Measurements from ENCODE around the gene GSTM1. TPM values are rescaled to one million over a fixed set of nuclear protein-coding genes. Genes with fewer than 3 reads are reported as not detected.
A peak's percentile ranks its signal among the peaks of the same experiment; 100 is the strongest.

GSTM1 gene
- total RNA-seq, 4 donors from 2014 or later: 18.1 TPM; not detected in 3

- 64 to 75% methylated on average over 2 of the region's 2 CpGs for WGBS, 2 donors (ENCODE audit: low coverage in 1 of 2)
- Histone ChIP-seq H3K4me3 (no peak overlapping the region), H3K4me1 (peaks cover 7 to 14% (median 10%) of the 10 kb centered on the region in 4 donors), H3K27me3 (no peaks in the 10 kb centered on the region), H3K9me3 (no peaks in the 10 kb centered on the region), H3K36me3 (no peaks in the 10 kb centered on the region), H3K27ac (no peak overlapping the region)
- TF ChIP-seq, protein P1, sequence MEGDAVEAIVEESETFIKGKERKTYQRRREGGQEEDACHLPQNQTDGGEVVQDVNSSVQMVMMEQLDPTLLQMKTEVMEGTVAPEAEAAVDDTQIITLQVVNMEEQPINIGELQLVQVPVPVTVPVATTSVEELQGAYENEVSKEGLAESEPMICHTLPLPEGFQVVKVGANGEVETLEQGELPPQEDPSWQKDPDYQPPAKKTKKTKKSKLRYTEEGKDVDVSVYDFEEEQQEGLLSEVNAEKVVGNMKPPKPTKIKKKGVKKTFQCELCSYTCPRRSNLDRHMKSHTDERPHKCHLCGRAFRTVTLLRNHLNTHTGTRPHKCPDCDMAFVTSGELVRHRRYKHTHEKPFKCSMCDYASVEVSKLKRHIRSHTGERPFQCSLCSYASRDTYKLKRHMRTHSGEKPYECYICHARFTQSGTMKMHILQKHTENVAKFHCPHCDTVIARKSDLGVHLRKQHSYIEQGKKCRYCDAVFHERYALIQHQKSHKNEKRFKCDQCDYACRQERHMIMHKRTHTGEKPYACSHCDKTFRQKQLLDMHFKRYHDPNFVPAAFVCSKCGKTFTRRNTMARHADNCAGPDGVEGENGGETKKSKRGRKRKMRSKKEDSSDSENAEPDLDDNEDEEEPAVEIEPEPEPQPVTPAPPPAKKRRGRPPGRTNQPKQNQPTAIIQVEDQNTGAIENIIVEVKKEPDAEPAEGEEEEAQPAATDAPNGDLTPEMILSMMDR (IDR thresholded peaks at IDR 0.05): no peak
- TF ChIP-seq EP300 (IDR thresholded peaks at IDR 0.05; ENCODE audit: low read depth): no peak
- in situ Hi-C loops (cut with MboI; ENCODE audit: low pct_ligation_motif_present in 1 of 4, low pct_unique_long_range_greater_than_20kb in 1 of 4, low sequenced_read_pairs in 3 of 4) (loop anchor here (5.0 to 25.0 kb wide), 5 partner anchors 109 to 334 kb away; partner anchors contain the start of genes AHCYL1 (in 3 of the 4) and EPS8L3 (in 1 of the 4)), intact Hi-C loops (cut with DNase I; ENCODE audit: low total_unique reads) (loop anchor here (10.0 kb wide), 1 partner anchor 331 kb away; the partner anchor contains the start of gene AHCYL1)
- no peak for DNase-seq
Measured at GRCh38 chr1:109653306-109653705, 34.3 kb upstream of the GSTM1 start.

DNA sequence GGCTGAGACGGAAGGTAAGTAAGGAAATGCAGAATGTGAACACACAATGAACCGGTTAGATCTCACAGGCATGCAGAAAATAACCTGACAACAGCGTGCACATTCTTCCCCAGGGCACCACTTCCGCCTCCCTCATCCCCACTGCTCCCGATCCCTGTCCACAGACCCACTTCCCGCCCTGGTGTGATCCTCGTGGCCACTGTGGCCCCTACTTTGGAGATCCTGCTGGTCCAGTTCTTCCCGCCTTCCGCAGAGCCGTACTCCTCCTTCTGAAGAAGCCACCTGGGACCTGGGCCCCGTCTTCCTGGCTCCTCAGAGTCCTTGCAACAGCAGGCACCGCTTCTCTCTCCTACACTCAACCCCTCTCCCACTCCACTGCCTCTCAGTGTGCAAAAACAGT is 33.1 kb upstream of the GSTM1 start:
- intact Hi-C loops (cut with DNase I; ENCODE audit: low total_unique reads) (loop anchor here (10.0 kb wide), 1 partner anchor 330 kb away; the partner anchor contains the start of gene AHCYL1), in situ Hi-C loops (cut with MboI; ENCODE audit: low pct_ligation_motif_present in 1 of 4, low pct_unique_long_range_greater_than_20kb in 1 of 4, low sequenced_read_pairs in 3 of 4) (loop anchor here (5.0 to 25.0 kb wide), 5 partner anchors 108 to 333 kb away; partner anchors contain the start of genes AHCYL1 (in 3 of the 4) and EPS8L3 (in 1 of the 4))
- 89 to 95% methylated on average over 7 to 12 of the region's 12 CpGs for WGBS, 2 donors (ENCODE audit: low coverage in 1 of 2)
- Histone ChIP-seq H3K4me3 (no peak overlapping the region), H3K9me3 (no peaks in the 10 kb centered on the region), H3K27ac (peak overlapping the region in 1 of 4 donors; percentile 85), H3K4me1 (peaks cover 7 to 14% (median 10%) of the 10 kb centered on the region in 4 donors), H3K36me3 (no peaks in the 10 kb centered on the region), H3K27me3 (no peaks in the 10 kb centered on the region)
- no peak for DNase-seq
- TF ChIP-seq, protein P1 (IDR thresholded peaks at IDR 0.05): no peak
- no peak for TF ChIP-seq POLR2AphosphoS5 (IDR thresholded peaks at IDR 0.05)
- no peak for TF ChIP-seq EP300 (IDR thresholded peaks at IDR 0.05; ENCODE audit: low read depth)
- TF ChIP-seq POLR2A (IDR thresholded peaks at IDR 0.05): no peak

GRCh38 chr1:109655615-109656519 is 31.8 kb upstream of the GSTM1 start, which contains the start of gene GSTM4:
TSS of gene GSTM4 (plus strand) at chr1:109656099. CDS start at chr1:109656390, 291 bp downstream.
- DNase-seq: peak; percentile 93
- in situ Hi-C loops (cut with MboI; ENCODE audit: low pct_ligation_motif_present in 1 of 4, low pct_unique_long_range_greater_than_20kb in 1 of 4, low sequenced_read_pairs in 3 of 4): loop anchor here in 3 of 4 donors (10.0 to 25.0 kb wide), 3 partner anchors 119 to 331 kb away; partner anchors contain the start of gene AHCYL1 (in 3 of the 3)

More at GRCh38 chr1:109655615-109656519, 31.8 kb upstream of the GSTM1 start, which contains the start of gene GSTM4:
- H3K4me1 ChIP-seq: peaks cover 7 to 14% (median 10%) of the 10 kb centered on the region in 4 donors
- intact Hi-C loops (cut with DNase I; ENCODE audit: low total_unique reads): loop anchor here (10.0 kb wide), 1 partner anchor 329 kb away; the partner anchor contains the start of gene AHCYL1
- WGBS, 2 donors (ENCODE audit: low coverage in 1 of 2): 2% methylated on average over 21 of the region's 54 CpGs; no CpG with 5 or more reads in 1 of the 2 donors
- no peaks in the 10 kb centered on the region for H3K36me3 ChIP-seq
- H3K27ac ChIP-seq: peak within 1 kb of the TSS; percentile 81 to 88 (median 86)
- H3K27me3 ChIP-seq: no peaks in the 10 kb centered on the region
- H3K4me3 ChIP-seq: peak within 1 kb of the TSS; percentile 12 to 68 (median 56)
- no peaks in the 10 kb centered on the region for H3K9me3 ChIP-seq
- TF ChIP-seq POLR2AphosphoS5 (IDR thresholded peaks at IDR 0.05): peak; percentile 46 to 88 (median 83)
- peak; percentile 87 for TF ChIP-seq POLR2A (IDR thresholded peaks at IDR 0.05)
- TF ChIP-seq, protein P1 (IDR thresholded peaks at IDR 0.05): no peak
- no peak for TF ChIP-seq EP300 (IDR thresholded peaks at IDR 0.05; ENCODE audit: low read depth)
